GM12878 (cell line): ENCODE measurements around the gene RPL19. TPM values are rescaled to one million over a fixed set of nuclear protein-coding genes. Genes with fewer than 3 reads are reported as not detected.

Experiments
- ATAC-seq: fragments of 200-7000 bp; cut with Tn5 transposase; 3 replicates; pipeline ENCODE4 v1.9.1; 2020; ENCODE audit warnings: mild to moderate bottlenecking, moderate library complexity
- BruUV-seq: library from RNA; stranded (reverse); fragments of 400-500 nt; replicated peaks from 2 replicates; lab custom pipeline; 2021; lab: Mats Ljungman, UMichigan
- CTCF ChIA-PET: fragments of 300-600 bp; sonication (Branson Sonifier 250); formaldehyde crosslinking; extraction: SDS; loops from one replicate; lab custom pipeline; 2021; ENCODE audit warnings: inconsistent platforms; lab: Yijun Ruan, JAX
- POLR2A ChIA-PET: fragments of 350-600 bp; formaldehyde crosslinking; extraction: SDS; loops from one replicate; lab custom pipeline; 2021; ENCODE audit warnings: inconsistent platforms; lab: Charles Lee
- RAD21 ChIA-PET: fragments of 300-600 bp; sonication (Branson Sonifier 250); formaldehyde crosslinking; loops from one replicate; lab custom pipeline; 2023; ENCODE audit warnings: antibody characterized with exemption; ENCODE audit not compliant: unreplicated experiment; lab: Charles Lee
- SMC1A ChIA-PET: fragments of 300-600 bp; sonication (Branson Sonifier 250); formaldehyde crosslinking; loops from one replicate; lab custom pipeline; 2023; ENCODE audit not compliant: unreplicated experiment, uncharacterized antibody; lab: Charles Lee
- DNase-seq: peaks from one replicate; pipeline ENCODE4 v3.0.0-alpha.2; 2011; ENCODE audit warnings: low read depth, low spot score
- FAIRE-seq: peaks from 3 replicates; lab custom pipeline; 2011; peaks lifted over from hg19 to GRCh38; lab: Jason Lieb, UNC
- H2AFZ ChIP-seq: 2 replicates; pipeline ENCODE4 v1.6.0; 2011; ENCODE audit warnings: low read depth, low read length, control low read depth; ENCODE audit not compliant: control insufficient read depth
- H3K27ac ChIP-seq: 2 replicates; pipeline ENCODE4 v1.5.1; 2011; ENCODE audit warnings: control low read depth; ENCODE audit not compliant: control insufficient read depth, insufficient read depth
- H3K27me3 ChIP-seq, 2 experiments: replicated peaks in 1 of 2; 2 replicates each; pipeline versions ENCODE4 v1.6.0 to v1.6.1; 2011; ENCODE audit warnings: low read length in 1 of 2; ENCODE audit not compliant: control insufficient read depth in 2 of 2, insufficient read depth in 2 of 2
- H3K36me3 ChIP-seq, 2 experiments: 2 replicates each; pipeline ENCODE4 v1.5.1; 2011; ENCODE audit warnings: low read length in 1 of 2; ENCODE audit not compliant: control insufficient read depth in 2 of 2, insufficient read depth in 2 of 2
- H3K4me1 ChIP-seq: 2 replicates; pipeline ENCODE4 v1.6.1; 2011; ENCODE audit warnings: mild to moderate bottlenecking, low read length, moderate library complexity, mixed read lengths; ENCODE audit not compliant: control insufficient read depth, insufficient read depth
- H3K4me2 ChIP-seq: 2 replicates; pipeline ENCODE4 v1.6.0; 2011; ENCODE audit warnings: control low read depth; ENCODE audit not compliant: control insufficient read depth, insufficient read depth
- H3K4me3 ChIP-seq: fragments of 200-600 bp; sonication (generic); 2 replicates; pipeline ENCODE4 v1.5.1; 2016
- H3K79me2 ChIP-seq: 2 replicates; pipeline ENCODE4 v1.6.0; 2011; ENCODE audit warnings: low read length; ENCODE audit not compliant: control insufficient read depth, insufficient read depth
- H3K9ac ChIP-seq: 2 replicates; pipeline ENCODE4 v1.8.0; 2011; ENCODE audit warnings: low read length, control low read depth, mixed read lengths; ENCODE audit not compliant: control insufficient read depth, insufficient read depth
- H3K9me3 ChIP-seq: replicated peaks from 3 replicates; pipeline ENCODE4 v1.5.1; 2011; ENCODE audit warnings: mild to moderate bottlenecking, low read length; ENCODE audit not compliant: control insufficient read depth, insufficient read depth
- H4K20me1 ChIP-seq: 2 replicates; pipeline ENCODE4 v1.6.0; 2011; ENCODE audit not compliant: control insufficient read depth, insufficient read depth
- ATF7 ChIP-seq: fragments of 450-650 bp; IDR thresholded peaks from 2 replicates; pipeline ENCODE4 v1.6.1; 2016; ENCODE audit warnings: low read depth, mild to moderate bottlenecking
- CBFB ChIP-seq: IDR thresholded peaks from 2 replicates; pipeline ENCODE4 v1.6.1; 2016; ENCODE audit warnings: antibody characterized with exemption, low read depth
- CEBPB ChIP-seq, 2 experiments: fragments of 150-350 bp in 1 of 2; IDR thresholded peaks; 2 replicates each; pipeline ENCODE4 v1.6.1; 2012 to 2014; ENCODE audit warnings: low read depth in 2 of 2, low read length in 2 of 2, borderline replicate concordance in 1 of 2, inconsistent platforms in 1 of 2
- CEBPZ ChIP-seq: fragments of 150-350 bp; IDR thresholded peaks from 2 replicates; pipeline ENCODE4 v1.6.1; 2016; ENCODE audit warnings: low read depth, low read length
- CREB1 ChIP-seq: IDR thresholded peaks from 2 replicates; pipeline ENCODE4 v1.6.1; 2012; ENCODE audit warnings: low read depth, mild to moderate bottlenecking, inconsistent platforms
- POLR2AphosphoS5 ChIP-seq: IDR thresholded peaks from 2 replicates; pipeline ENCODE4 v1.6.1; 2011; ENCODE audit warnings: mild to moderate bottlenecking, low read length, inconsistent platforms
- RFX5 ChIP-seq: IDR thresholded peaks from 2 replicates; pipeline ENCODE4 v1.6.1; 2011; ENCODE audit warnings: low read depth, low read length, improper control_type of control experiment
- SIN3A ChIP-seq: IDR thresholded peaks from 2 replicates; pipeline ENCODE4 v1.6.1; 2012; ENCODE audit warnings: low read depth, low read length, improper control_type of control experiment
- ZBTB4 ChIP-seq: fragments of 450-650 bp; formaldehyde crosslinking; IDR thresholded peaks from 2 replicates; pipeline ENCODE4 v1.4.0; 2022; ENCODE audit warnings: mild to moderate bottlenecking, moderate library complexity
- ZBTB40 ChIP-seq: fragments of 450-650 bp; IDR thresholded peaks from 2 replicates; pipeline ENCODE4 v1.6.1; 2016; ENCODE audit warnings: mild to moderate bottlenecking, moderate library complexity, borderline replicate concordance
- ZNF622 ChIP-seq: fragments of 450-650 bp; IDR thresholded peaks from 2 replicates; pipeline ENCODE4 v1.6.1; 2017; ENCODE audit warnings: mild to moderate bottlenecking, inconsistent platforms
- WGBS: methylation state at CpG from one replicate; pipeline ENCODE4 v1.1.6; 2016; ENCODE audit warnings: low lambda C conversion rate; ENCODE audit not compliant: insufficient replicate concordance, insufficient coverage; ENCODE audit errors: missing lambda C conversion rate; 5-methylcytosine and 5-hydroxymethylcytosine counted together
- in situ Hi-C: fragments of 300-500 bp; cut with MboI; formaldehyde crosslinking; loops from 9 replicates; pipeline ENCODE4 v1.14.3; 2018; ENCODE audit warnings: mixed read lengths
- intact Hi-C: fragments of 100-400 bp; cut with micrococcal nuclease; formaldehyde crosslinking; loops from one replicate; pipeline ENCODE4 v1.14.2; 2022; ENCODE audit not compliant: unreplicated experiment
- polyA plus RNA-seq, 11 experiments: library from polyadenylated mRNA; depleted of rRNA in 4 of 11; unstranded in 6 of 11; stranded (reverse) in 5 of 11; fragments of >200 nt; fragmentation: Nextera tagmentation in 4 of 11; fragmentation: Illumina TruSeq in 1 of 11; extraction: Ambion mirVana in 4 of 11; extraction: Trizol in 1 of 11; gene quantifications; 1 replicate in 1 of 11; 2 replicates in 10 of 11; pipeline versions ENCODE4 v1.2.1 to v1.2.3, GENCODE V29; 2011 to 2016; ENCODE audit warnings: inconsistent platforms in 2 of 11, missing spikeins in 2 of 11, low read depth in 1 of 11
- total RNA-seq, 4 experiments: library from RNA; depleted of rRNA in 3 of 4; stranded (reverse); fragments of >200 nt in 3 of 4; fragmentation: Illumina TruSeq in 1 of 4; extraction: Trizol in 1 of 4; gene quantifications; 2 replicates each; pipeline versions ENCODE4 v1.2.1 to v1.2.3, GENCODE V29; 2013 to 2021

Gene RPL19
- total and polyA plus RNA-seq, 10 of the 15 experiments (the other 5 are each of a cell fraction or from before 2014, with no cell fraction given): 1,862 to 5,536 (median 3,836) TPM

- Histone ChIP-seq H2AFZ (no peak overlapping the region), H3K4me2 (no peak overlapping the region), H3K36me3 (peaks cover 5 to 18% of the 10 kb centered on the region in 2 experiments; a peak in 3 of 4 replicates), H3K4me3 (no peak overlapping the region), H4K20me1 (no peaks in the 10 kb centered on the region), H3K27ac (no peak overlapping the region), H3K9me3 (no peaks in the 10 kb centered on the region), H3K4me1 (no peaks in the 10 kb centered on the region), H3K79me2 (no peaks in the 10 kb centered on the region), H3K27me3 (no peaks in the 10 kb centered on the region), H3K9ac (no peak overlapping the region)
- WGBS: 82% methylated on average over 9 of the region's 9 CpGs
- RAD21 ChIA-PET: no interaction called here
- no peak for TF ChIP-seq CEBPB (IDR thresholded peaks at IDR 0.05; ENCODE audit: borderline replicate concordance in 1 of 2, low read depth in 2 of 2, low read length in 2 of 2)
- no peak for TF ChIP-seq CEBPZ
- no peak for TF ChIP-seq SIN3A
- no peak for TF ChIP-seq POLR2AphosphoS5
- TF ChIP-seq RFX5: no peak
- TF ChIP-seq ZBTB40: no peak
- TF ChIP-seq ZNF622: no peak
- no peak for TF ChIP-seq ATF7
- TF ChIP-seq CBFB: no peak
- TF ChIP-seq ZBTB4 (CRISPR knock-in tag): no peak
- TF ChIP-seq CREB1: no peak
- DNase-seq (no peak), FAIRE-seq (no peak), ATAC-seq (no peak)
- SMC1A ChIA-PET: no interaction called here
- CTCF ChIA-PET: interaction anchor here (1.6 to 1.8 kb wide), 2 partner anchors 12 to 23 kb away, joined by 5 to 6 read pairs; no protein-coding TSS in a partner anchor
- POLR2A ChIA-PET: no interaction called here
- BruUV-seq: no TSS peak
- in situ Hi-C loops: no loop called here
- intact Hi-C loops: no loop called here
Measured at GRCh38 chr17:39187152-39187830, 12.8 kb upstream of the RPL19 start.
